GM12873 (cell line): ENCODE measurements around the gene ALG2.

Experiments used
- TF ChIP-seq, protein P1 (sequence below): IDR thresholded peaks from 2 replicates; pipeline ENCODE4 v1.5.1; 2012; ENCODE audit warnings: low read depth, mild to moderate bottlenecking, moderate library complexity, low read length, control low read depth; ENCODE audit not compliant: insufficient read depth; ENCODE audit errors: missing control alignments

Gene ALG2

DNA sequence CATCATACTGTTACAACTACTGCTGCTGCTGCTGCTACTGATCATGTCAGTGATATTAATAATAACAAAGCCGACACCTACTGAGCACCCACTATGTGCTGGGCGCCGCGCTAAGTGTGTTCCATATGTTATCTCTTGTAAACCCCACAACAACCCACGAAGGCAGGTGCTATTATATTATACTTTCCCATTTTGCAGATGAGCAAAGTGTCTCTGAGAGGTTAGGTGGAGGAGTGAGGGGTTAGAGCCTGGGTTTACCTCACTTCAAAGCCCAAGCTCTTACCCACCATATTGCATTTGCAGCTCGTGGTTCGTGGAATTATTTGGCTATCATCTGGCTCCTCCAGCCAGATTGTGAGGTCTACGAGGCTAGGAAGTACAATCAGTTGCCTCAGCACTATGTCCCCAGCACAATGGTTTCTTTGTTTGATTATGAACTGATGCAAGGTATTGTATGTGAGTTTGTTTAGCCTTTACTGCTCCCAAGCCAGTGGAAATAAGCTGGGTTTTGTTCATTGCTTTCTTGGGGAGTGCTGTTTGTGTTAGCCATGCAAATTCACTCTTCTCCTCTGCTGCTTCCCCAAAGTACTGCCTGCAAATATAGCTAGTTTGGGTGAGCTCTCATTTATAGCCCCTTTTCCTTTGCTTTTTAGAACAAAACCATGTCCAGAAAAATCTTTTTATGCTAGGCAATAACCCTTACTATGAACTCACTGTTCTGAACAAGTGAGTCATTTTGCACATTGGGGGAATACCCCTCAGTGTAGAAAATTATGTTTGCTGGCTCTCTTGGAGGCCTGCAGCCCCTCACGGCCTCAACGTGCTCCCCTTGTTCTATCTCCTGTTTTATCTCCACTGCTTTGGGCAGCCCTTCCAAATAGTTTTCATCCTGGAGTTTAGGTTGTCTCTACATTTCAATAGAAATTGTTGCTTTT, 47.9 kb downstream of the ALG2 start:
- TF ChIP-seq, protein P1, sequence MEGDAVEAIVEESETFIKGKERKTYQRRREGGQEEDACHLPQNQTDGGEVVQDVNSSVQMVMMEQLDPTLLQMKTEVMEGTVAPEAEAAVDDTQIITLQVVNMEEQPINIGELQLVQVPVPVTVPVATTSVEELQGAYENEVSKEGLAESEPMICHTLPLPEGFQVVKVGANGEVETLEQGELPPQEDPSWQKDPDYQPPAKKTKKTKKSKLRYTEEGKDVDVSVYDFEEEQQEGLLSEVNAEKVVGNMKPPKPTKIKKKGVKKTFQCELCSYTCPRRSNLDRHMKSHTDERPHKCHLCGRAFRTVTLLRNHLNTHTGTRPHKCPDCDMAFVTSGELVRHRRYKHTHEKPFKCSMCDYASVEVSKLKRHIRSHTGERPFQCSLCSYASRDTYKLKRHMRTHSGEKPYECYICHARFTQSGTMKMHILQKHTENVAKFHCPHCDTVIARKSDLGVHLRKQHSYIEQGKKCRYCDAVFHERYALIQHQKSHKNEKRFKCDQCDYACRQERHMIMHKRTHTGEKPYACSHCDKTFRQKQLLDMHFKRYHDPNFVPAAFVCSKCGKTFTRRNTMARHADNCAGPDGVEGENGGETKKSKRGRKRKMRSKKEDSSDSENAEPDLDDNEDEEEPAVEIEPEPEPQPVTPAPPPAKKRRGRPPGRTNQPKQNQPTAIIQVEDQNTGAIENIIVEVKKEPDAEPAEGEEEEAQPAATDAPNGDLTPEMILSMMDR = no peak

DNA sequence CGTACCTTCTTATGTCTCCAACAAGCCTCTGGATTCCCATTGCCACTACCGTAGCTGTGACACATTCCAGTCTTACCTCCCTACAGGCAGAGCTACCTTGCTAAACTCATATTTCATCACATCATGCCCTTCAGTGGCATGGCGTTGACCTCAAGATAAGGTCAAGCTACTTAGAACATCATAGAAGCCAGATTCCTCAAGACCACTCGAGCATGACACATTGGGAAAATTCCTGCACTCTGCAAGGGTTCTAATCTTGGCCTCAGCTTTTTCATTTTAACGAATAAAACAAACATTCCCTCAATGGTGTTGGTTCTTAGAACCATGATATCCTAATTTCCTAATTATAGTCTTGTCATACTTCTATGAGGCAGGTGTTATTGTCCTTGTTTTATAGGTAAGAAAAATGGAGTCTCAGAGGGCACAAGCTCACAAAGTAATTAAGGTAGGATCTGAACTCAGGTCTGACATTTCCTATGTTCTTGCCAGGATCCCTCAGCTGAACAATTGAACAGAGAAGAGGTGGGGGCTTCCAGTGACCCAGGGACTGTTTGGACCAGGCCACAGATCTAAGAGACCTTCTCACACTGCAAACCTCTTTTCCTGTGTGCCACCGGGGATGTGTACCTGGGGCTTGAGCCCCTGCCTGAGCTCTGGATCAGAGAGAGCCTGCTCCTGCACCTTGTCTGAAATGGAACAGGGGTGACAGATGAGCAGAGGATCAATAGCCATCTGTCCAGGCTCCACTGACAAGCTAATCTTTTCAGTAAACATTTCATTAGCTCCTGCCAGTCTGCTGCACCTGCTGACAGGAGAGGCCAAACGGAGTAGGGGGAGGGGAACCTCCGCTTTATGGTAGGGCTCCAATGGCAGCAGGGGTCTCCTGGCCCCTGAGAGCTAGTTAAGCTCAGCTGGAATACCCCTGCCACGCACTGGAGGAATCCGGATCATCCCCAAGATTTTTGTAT, 49.3 kb downstream of the ALG2 start:
- TF ChIP-seq, protein P1 = no peak

DNA sequence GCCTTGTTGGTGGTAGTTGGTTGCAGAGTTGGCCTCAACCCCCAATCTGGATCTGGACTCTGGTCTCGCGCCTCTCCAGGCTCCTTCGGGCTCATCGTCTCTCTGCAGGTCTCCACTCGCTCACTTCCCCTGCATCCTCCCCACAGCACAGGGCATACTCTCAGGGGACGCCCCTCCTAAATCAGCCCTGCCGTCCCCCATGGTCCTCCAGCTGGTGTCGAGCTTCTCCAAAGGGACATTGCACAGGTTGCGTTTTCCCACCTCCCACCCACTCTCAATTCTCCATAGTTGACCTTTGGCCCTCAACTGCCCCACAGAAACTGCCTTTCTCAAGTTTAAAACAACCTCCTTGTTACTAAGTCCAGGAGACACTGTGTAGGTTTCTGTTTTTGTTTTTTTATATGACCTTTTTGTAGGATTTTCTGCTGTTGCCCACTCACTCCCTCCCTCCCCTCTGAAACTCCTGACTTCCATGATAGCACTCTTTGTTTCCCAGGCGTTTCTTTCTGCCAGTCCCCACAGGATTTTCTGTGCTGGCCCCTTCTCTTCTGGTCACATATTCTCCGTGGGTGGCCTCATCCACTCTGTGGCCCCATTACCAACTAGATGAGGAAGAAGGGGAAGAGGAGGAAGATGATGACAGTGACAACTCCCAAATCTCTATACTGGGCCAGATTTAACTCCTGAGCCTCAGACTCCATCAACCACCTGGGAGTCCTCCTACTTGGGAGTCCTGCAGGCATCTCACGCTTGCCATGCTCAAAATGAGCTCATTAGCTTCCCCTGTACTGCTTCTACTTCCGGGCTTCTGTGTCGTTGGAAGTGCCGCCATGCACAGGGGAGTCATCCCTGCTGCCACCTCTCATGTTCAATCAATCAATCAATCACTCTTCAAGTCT, 50.3 kb downstream of the ALG2 start:
- TF ChIP-seq, protein P1 = no peak

DNA sequence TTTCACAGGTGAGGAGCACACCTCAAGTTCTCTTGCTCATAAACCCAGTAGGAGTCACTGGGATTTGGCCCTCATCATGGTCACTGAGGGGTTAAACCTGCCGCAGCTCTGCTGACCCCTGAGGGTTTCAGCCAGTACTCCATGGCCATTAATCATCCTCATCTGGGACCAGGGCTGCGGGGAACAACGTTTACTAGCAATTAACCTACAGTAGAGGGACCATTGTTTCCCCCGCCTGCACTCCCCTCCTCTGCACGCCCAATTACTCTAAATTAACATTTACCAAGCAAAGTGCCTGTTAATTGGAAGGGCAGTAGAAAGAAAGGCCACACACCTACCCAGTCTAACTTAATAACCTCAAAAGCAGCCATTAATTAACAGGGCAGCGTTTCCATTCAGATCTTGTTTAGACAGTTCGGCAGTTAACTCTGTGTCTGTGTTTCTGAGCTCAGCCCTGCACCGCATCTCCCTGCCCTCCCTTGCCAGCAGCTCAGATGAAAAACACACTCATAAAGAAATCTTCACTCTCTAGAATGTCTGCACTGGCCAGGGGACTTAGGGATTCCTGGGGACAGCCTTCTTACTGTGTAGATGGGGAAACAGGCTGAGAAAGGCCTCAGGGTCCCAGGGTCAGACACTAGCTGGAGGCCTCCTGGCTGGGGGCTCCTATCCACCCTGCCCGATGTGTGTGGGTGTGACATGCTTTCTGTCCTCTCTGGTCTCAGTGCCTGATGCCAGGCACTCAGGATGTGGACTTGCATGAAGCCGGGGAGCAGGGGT, 51.6 kb downstream of the ALG2 start:
- TF ChIP-seq, protein P1 = no peak

DNA sequence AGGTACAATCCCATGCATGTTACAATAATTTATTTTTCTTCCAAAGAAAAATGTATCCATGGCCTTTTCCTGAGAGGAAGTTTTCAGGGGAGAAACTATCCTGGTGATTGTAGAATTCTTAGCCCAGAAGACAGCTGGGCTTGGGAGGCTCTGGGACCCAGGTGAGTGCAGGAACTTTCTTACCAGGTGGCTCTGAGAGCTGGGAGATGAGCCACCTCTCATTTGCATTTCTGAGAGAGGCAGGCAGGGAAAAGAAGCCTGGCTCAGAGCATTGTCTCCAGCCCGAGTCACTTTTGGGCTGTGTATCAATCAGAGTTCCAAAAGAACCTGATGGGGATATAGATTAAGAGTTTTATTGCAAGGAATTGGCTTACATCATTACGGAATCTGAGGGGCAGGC, 52.7 kb downstream of the ALG2 start:
- TF ChIP-seq, protein P1 = no peak

DNA sequence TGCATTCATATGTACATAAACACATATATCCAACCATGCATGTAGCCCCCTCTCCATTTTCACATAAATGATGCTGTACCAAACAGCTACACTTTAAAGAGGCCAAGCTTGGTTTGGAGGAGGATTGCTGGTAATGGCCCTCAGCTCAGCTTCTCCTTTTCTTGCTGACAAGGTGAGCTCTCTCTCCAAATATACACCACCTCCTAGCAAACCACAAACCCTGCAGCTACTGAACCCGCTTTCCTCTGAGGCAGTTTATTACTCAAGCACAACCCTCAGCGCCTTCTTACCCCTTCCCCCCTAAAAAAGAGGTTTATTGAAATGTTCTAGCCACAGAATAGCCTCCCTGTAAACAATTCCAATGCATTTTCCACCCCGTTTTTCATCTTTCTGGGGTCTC, 54.0 kb downstream of the ALG2 start:
- TF ChIP-seq, protein P1 = no peak
